ENCODE results near the gene MAP3K5.

The MAP3K5 gene

DNA sequence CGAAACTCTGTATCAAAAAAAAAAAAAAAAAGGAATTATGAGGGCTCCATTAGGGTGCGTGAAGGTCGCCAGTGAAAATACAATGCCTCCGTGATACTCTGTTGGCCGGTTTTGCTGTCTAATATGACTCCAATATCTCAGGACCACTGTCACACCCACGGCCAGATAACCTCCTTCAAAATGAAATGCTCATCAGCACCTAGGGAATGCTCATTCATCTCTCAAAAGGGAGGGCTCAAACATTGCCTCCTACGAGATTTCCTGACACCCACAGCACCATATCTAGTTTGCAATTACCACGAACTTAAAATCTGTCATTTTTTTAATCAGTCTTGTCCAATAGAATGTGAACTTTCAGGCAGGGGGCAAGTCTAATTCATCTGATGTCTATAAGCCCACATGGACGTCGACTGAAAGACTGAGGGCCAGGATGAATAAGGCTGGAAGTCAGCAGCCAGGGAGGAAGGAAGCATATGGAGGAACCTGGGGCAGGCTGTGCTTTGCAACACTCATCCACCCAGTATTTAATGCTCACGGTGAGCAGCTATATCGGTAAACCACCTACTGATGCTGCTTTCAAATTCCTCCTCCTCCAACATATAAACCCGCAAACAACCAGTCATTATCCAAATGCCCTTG lies 42.8 kb downstream of the MAP3K5 start:
- no peak for DNase-seq

DNA sequence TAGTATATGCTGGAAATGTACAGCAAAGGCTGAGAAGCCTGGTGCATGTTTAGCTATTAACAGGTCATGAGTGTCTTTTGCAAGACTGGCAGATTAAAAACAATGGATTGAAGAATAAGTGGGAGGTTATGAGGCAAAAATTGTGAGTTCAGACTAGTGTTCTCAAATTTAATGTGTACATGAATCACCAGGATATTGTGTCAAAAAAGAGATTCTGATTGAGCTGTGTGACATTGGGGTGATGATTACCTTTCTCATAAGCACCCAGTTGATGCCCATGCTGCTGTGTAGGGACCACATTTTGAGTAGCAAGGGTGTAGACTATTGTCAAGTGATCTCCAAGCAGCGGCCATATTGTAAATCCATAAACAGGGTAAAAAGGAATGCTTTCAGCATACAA lies 44.8 kb downstream of the MAP3K5 start:
- no peak for DNase-seq

DNA sequence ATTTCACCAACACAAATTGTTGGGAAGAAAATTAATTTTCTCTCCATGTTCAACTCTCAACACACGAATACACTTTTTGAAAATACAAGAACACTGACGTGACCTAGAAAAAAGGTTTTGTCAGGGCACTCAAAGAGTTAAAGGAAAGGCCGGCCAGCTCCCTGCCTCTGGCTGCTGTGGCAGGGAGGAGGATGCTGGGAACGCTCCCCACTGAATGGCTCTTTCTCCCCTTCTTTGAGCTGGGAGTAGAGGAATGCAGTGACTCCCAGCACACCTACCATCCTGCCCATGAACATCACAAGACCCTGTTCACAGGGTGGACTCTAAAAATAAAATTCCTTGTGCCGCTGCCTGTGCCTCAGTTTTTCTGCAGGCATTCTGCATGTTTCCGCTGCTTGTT lies 47.0 kb downstream of the MAP3K5 start:
- no peak for DNase-seq

DNA sequence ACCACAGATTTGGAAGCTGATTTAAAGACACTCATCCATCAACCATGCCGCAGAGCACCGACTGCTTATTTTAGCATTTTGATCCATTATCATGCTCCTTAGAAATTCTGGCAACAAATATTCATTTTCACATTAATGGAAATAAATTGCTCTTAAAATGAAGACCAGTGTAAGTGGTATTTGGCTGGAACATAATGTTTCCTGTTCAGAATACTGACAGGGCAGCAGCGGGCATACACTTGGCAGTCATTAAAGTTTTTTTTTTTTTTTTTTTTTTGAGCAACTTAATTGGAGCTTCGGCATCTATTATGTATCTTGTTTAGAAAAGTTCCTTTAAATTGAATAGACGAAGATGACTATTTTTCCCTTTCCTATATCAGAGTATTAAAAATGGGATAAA lies 47.4 kb downstream of the MAP3K5 start:
- DNase-seq, result no peak

DNA sequence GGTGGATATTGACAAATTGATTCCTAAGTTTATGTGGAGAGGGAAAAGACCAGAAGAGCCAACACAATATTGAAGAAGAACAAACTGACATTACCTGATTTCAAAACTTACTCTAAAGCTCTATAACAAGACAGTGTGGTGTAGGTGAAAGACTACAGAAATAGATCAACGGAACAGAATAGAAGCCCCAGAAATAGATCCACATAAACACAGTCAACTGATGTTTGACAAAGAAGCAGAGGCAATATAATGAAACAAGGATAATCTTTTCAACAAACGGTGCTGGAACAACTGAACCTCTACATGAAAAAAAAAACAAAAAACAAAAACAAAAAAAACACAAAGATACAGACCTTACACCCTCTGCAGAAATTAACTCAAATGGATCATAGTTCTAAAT lies 50.2 kb downstream of the MAP3K5 start:
- DNase-seq, result no peak

DNA sequence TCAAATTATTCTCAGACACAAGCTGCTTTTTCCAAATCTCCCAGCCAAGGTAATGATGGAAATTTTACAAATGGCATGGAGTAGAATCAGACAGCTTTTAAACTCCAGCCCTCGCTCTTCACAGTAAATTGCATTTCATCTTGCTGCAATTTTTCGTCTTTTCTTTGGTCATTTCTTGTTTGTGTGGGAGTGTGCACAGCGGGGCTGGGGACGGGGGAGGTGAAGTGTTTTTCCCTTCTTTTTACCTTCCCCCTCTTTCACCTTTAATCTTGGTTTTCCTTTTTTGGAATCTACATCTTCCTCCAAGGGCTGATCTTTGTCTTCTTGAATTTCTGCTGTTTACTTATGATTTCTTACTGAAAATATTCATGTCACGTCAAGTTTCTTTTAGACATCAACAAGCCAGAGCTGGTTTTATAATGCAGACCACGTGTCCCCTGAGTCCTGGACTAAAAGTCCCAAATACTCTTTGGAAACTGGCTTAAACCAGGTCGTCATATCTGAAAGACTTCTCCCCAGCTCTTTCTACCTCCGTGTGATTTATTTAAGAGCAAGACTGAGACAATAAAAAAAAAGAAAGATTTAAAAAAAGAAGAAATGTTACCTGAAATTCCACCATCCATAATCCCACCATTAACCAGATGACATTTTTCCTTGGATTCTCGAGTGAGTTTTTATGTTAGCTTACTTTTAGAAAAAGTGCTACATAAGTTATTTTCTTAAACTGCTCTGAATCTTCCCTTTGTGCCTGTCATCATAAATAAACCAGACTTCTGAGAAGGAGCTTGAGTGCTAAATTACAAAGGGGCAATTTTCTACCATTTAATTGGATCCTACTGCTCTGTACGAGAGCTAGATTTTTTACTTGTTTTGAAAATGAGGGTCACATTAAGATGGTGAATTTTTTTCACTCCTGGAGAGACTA lies 52.0 kb downstream of the MAP3K5 start:
- no peak for DNase-seq

DNA sequence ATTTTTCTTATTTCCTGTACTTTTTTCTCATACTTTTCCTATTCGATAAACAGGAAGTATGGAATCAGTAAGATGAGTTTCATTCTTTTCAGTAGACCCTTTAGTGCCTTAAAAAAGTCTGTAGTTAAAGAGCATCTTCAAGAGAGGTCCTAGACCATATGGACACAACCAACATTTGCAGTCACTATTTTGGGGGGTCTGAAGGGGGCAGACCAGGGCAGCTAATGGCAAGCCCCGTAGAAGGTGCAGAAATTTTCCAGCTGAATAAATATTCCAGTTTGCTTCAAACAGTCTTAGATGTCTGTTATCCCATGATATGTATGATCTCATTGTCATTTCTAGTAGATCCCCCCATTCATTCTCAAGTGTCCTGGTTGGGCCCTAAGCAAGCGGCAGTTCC lies 52.8 kb downstream of the MAP3K5 start:
- no peak for DNase-seq

DNA sequence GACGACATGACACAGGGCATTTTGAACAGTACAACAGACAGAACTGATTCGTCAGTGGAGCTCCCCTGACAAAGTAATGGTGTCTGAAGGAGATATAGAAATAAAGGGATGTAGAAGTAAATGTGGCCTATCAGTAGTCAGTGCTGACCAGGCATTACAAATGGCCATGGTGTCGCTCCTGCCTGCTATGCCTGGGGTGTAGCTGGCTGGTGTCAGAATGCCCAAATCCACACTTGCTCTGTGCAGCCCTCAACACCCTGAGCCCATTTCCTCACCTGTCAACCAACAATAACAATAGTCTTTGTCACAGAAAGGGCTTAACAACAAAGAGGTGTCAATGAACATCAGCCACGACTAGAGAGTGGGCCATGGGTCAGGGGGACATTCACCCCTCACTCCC lies 53.2 kb downstream of the MAP3K5 start:
- no peak for DNase-seq

DNA sequence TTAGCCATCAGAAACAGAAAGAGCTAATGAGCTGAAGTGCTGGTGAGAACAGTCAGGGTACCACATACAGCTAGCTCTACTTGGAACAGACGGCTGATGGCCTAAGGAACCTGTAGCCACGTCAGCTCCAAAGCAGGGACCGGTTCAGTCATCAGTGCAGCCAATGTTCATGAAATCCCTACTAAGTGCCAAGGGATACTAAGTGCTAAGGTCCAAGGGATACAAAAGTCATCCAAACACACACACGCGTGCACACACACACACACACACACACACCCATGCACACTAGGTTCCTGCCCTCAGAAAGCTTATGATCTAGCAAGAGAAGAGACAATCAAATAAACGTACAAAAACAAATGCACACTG lies 53.6 kb downstream of the MAP3K5 start:
- no peak for DNase-seq

DNA sequence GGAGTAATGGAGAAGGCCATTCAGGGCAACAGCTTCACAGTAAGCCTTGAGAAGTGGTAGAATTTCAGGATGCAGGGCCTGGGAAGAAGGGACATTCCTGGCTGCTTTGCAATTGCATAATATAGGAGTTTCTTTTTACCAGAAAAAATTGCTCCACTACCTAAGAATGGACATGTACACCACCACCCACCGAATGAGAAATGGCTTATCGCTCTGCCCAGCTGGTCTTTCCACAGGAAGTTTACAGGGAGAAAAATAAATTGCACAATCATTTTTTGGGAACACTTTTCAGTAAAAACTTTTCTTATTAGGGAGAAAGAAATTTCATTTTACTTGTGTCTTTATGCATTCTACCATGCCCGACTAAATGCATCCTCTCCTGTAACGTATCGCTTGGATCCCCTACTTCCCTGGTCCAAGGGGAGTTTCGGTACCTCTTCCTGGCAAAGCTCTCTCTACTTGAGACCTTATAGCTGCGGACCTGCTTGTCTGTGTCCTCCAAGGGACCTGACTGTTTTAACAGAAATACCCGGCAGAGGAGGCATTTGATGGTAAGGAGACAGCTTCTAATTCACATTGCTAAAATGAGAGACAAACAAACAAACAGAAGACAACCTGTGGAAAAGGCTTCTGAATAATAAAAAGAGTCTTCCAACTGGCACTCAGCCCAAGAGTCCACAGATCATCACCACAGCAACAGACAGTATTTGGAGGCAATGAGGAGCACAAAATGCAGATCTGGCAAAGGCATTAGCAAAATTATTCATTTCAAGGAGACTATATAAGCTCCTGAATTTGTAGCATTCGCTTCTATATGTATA lies 54.2 kb downstream of the MAP3K5 start:
- DNase-seq, result no peak

DNA sequence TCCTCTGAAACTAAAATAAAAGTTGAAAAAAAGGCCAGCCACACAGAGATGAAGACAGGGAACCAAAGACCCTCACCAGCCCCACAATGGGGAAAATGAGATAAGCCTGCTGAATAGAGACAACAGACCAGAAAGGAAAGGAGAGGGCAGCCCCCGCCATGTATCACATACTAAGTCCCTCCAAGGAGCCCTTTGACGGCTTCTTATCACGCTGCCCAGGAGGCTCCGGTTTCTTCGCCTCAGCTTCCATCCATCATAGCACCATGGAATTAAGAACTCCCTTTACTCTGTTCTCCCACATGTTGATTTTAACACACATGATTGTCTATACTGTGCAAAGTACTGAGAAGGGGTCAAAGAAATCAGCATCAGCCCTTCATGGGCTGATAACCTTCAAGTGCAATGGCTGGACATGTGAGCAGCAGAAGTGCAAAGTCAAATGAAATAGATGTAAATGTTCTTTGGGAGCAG lies 54.9 kb downstream of the MAP3K5 start:
- no peak for DNase-seq

DNA sequence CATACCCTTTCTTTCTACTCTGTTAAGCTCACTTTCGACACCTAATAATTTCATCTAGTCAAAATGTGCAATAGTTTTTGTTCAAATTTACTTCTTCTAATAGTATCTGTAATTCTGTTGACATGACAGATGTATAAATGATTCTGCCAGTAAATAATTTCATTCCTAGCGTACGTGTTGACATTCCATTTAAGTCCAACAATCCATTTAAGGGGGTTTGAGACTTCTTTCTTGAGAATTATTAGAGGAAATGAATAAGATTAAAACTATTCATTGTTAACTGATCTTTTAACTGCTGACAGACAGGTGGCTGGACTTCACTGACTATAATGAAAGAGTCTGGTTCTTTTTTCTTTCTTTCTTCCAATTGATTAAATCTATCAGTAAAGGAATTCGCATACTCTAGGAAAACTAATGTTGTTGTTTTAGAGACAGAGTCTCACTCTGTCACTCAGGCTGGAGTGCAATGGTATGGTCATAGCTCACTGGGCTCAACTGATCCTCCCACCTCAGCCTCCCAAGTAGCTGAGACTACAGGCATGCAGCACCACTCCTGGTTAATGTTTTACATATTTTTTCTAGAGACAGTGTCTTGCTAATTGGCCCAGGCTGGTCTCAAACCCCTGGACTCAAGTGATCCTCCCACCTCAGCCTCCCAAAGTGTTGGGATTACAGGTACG lies 55.9 kb downstream of the MAP3K5 start:
- DNase-seq, result no peak

DNA sequence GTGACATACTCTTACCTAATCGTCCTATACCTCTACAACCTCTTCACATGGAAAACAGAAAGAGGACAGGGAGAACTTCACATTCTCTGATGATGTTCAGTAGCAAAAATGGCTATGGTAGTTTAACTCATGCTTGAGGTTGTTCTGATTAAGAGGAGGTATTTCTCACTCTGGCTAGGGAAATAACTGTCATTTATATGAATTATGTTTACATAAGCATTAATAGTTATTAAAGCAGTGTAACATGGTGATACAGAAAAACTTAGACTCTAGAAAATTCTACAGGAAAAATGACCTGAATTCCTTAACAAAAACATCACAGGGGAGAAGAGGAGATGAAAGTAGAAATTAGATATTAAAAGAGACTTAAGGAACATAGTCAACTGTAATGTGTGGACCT lies 57.3 kb downstream of the MAP3K5 start:
- DNase-seq, result no peak

DNA sequence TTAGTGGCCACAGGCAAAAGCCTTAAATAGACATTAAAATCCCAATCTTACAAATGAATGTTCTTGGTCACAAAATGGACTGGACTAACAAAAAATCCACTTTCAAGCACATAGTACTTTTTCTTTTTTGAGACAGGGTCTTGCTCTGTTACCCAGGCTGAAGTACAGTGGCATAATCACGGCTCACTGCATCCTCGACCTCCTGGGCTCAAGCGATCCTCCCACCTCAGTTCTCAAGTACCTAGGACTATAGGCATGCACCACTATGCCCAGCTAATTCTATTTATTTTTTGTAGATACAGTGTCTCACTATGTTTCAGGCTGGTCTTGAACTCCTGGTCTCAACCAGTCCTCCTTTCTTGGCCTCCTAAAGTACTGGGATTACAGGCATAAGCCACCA lies 59.4 kb downstream of the MAP3K5 start:
- DNase-seq, result no peak

DNA sequence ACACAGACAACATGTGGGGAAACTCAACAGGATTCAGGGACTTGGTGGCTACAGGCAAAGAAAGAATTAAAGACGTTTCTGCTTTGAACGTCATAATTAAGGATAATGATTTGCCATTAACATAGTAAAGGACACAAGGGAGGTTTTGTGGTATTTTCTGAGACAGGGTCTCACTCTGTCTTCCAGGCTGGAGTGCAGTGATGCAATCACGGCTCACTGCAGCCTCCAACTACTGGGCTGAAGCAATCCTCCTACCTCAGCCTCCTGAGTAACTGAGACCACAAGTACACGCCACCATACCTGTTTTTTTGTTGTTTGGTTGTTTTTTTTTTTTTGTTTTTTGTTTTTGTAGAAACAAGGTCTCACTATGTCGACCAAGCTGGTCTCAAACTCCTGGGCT lies 62.4 kb downstream of the MAP3K5 start:
- DNase-seq, result no peak

DNA sequence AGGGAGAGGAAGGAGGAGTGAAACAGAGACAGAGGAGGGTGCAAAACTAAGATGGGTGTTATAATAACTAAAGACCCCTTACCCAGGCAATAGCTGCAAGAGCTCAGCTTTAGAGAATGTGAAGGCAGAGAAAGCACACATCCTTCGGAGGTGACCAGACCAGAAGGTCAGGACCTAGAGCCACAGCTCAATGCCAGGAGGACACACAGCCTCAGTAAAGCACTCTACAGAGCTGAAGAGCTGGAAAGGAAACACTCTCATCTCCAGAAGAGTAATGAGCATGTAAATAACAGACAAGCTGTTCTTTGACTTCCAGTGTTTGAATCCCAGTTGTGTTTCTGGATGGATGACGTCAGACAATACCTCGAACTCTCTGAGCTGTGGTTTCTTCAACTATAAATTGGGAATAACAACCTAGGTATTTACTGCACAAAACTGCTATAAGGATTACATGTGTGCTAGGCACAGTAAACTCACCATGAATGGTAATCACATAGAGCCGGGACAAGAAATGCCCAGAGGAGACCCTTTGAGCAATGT lies 63.2 kb downstream of the MAP3K5 start:
- no peak for DNase-seq

DNA sequence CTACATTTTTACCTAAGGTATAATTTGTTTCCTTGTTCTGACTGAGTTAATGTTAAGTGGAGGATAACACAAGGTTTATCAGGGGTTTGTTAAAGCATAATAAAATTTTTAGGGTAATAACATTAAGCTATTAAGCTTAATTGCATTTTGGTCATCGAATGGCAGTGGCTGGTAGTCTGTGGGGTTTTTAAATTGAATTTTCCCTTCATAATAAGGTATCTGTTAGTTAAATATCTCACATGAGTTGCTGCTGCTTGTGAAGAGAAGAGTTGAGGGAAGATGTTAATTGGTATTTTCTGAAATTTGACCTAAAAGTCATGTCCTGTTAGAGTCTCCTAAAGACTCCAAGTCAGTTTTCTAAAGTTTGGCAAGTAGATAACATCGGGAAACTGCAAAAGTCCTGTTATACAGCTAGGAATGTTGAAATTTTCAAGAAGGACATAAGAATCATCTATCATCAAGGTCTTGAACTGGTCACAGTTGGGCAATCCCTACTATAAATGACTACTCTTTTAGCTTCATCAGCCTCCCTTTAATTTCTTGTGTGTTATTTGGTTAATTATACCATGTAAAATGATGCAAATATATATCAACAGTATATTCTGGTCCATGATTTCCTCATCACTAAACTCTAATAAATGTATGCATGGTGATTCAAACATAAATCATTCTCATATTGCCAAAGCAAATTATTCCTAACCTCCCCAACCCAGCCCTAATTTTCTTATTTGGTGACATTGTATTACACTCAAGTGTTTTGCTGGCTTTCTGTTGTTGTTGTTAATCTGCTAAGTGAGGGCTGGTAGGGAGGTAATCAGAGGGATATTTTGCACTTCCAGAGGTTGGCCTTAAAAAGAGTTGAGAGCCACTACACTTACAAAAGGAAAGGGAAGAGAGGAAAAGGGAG lies 64.0 kb downstream of the MAP3K5 start:
- no peak for DNase-seq

DNA sequence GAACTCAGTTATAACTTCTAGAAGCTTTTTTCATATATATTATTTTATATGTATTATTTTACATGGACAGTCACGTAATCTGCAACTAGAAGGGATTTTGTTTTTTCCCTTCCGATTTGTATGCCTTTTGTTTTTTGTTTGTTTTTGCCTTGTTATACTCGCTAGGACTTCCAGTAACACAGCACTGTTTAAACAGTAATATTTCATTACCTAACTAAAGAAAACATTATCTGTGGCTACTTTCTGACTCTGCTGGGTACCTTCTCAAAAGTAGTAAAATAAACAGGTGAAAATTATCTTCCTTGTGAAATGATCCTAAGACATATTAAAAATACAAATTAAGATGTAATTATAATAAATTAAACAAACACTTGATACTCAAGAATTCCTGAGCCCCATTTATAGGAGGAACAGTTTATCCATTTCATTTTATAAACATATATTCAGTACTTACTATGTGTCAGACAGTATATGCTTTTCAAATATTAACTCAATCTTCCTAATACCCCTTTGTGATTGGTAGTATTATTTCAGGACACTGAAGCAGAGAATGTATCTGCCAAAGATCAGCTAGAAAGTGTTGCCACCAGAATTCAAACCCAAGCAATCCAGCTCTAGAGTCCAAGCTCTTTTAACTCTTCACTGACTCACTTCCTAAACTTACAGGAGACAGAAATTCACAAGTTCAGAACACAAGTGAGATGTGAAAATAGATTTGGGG lies 65.3 kb downstream of the MAP3K5 start:
- no peak for DNase-seq

DNA sequence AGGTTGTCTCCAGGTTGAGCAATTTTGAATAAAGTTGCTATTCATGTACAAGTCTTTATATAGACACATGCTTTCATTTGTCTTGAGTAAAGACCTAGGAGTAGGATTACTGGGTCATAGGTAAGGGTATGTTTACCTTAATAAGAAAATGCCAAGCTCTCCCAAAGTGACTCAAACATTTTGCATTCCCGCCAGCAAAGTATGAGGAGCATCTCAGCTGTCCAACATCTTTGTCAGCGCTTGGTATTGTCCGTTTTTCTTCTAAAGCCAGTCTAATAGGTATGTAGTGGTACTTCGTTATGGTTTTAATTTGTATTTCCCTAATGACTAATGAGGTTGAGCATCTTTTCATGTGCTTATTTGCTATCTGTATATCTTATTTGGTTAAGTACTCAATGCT lies 67.2 kb downstream of the MAP3K5 start:
- DNase-seq, result no peak

DNA sequence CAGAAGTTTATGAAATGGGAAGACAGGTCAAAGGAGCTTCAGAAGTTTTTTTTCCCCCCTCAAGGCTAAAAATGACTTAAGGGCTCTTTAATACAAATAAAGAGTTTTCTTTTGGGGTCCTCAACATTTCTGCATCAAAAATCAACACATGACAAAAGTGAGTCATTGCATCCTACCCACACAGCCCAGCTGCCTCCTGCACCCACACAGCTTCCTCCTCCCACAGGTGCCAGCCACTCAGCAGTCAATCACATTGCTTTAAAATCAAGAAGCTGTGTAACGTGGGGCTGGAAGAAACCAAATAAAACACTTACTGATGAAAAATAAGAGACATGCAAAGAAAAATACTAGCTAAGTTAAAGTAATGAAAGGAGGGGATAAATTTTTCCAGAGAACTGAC lies 68.5 kb downstream of the MAP3K5 start:
- no peak for DNase-seq

DNA sequence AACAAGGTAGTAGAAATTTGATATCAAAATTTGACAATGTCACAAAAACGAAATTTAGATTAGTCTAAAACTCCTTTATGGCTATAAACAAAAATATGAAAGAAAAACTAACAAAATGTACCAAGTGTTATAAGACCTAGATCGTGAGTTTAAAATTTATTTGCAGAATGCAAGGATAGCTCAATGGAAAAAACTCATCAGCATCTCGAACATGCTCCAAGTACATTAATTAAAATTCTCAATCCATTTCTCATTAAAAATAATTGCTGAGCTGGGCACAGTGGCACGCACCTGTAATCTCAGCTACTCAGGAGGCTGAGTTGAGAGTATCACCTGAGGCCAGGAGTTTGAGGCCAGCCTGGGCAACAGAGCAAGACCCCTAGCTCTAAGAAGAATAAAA lies 70.8 kb downstream of the MAP3K5 start:
- DNase-seq, result no peak
